GM12801 (cell line): Measurements from ENCODE around the gene RASL11B.

ENCODE experiments used
- CTCF ChIP-seq: IDR thresholded peaks from one replicate; pipeline ENCODE4 v1.5.1; 2011; ENCODE audit warnings: control low read depth; ENCODE audit not compliant: insufficient read length; ENCODE audit errors: extremely low read depth

RASL11B gene

GRCh38 chr4:52915730-52916300 lies 53.7 kb downstream of the RASL11B start:
- TF ChIP-seq CTCF = no peak
